Osteocyte (in vitro differentiated cells): ENCODE results near the gene PGM2. TPM values are rescaled to one million over a fixed set of nuclear protein-coding genes. Genes with fewer than 3 reads are reported as not detected.

Experiments
- DNase-seq: peaks from one replicate; pipeline ENCODE4 v3.0.0; 2021; ENCODE audit warnings: mixed read lengths; ENCODE audit not compliant: unreplicated experiment; ENCODE audit errors: extremely low spot score
- H3K27ac Mint-ChIP-seq: one replicate; pipeline ENCODE4 v1.8.0; 2021; ENCODE audit warnings: mild to moderate bottlenecking, mixed read lengths; ENCODE audit not compliant: unreplicated experiment
- H3K27me3 Mint-ChIP-seq: one replicate; pipeline ENCODE4 v1.8.0; 2021; ENCODE audit warnings: mixed read lengths; ENCODE audit not compliant: unreplicated experiment
- H3K36me3 Mint-ChIP-seq: one replicate; pipeline ENCODE4 v1.8.0; 2021; ENCODE audit warnings: mixed read lengths; ENCODE audit not compliant: unreplicated experiment
- H3K4me1 Mint-ChIP-seq: one replicate; pipeline ENCODE4 v1.8.0; 2021; ENCODE audit warnings: mixed read lengths; ENCODE audit not compliant: unreplicated experiment
- H3K4me3 Mint-ChIP-seq: one replicate; pipeline ENCODE4 v1.8.0; 2021; ENCODE audit warnings: mild to moderate bottlenecking, moderate library complexity, mixed read lengths; ENCODE audit not compliant: unreplicated experiment
- H3K9me3 Mint-ChIP-seq: one replicate; pipeline ENCODE4 v1.8.0; 2021; ENCODE audit warnings: mixed read lengths; ENCODE audit not compliant: unreplicated experiment
- CTCF ChIP-seq: fragments of 200-600 bp; sonication (generic); IDR thresholded peaks from 2 replicates; pipeline ENCODE4 v1.5.0; 2021; ENCODE audit warnings: antibody characterized with exemption, mild to moderate bottlenecking, moderate library complexity
- total RNA-seq: library from RNA; stranded (reverse); gene quantifications from 2 replicates; pipeline ENCODE4 v1.2.1, GENCODE V29; 2021

The PGM2 gene
- total RNA-seq, 1 donor from 2014 or later, result 19.8 TPM

DNA sequence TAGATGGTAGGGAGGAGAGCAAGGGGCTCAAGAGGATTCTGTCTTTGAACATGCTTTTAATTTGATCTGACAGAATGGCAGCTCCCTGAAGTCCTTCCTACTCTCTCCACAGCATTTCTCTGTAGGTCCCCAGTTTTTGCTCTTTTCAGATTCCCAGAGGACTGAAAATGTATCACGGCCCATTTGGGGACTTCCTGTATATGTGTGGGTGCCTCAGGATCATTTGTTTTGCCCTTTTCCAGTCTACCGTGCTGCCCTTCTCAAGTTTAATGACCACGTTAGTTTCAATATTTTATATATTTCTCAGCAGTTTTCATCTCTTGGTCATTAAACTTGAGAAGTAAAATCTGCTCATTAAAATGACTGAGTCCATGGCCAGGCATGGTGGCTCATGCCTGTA, 66.7 kb downstream of the PGM2 start:
- H3K36me3 Mint-ChIP-seq, result no peaks in the 10 kb centered on the region
- H3K9me3 Mint-ChIP-seq, result no peaks in the 10 kb centered on the region
- H3K4me1 Mint-ChIP-seq, result peaks cover 11% of the 10 kb centered on the region
- H3K27me3 Mint-ChIP-seq, result peaks cover 57% of the 10 kb centered on the region
- DNase-seq, result no peak
- TF ChIP-seq CTCF, result no peak
- H3K4me3 Mint-ChIP-seq, result no peak overlapping the region
- no peak overlapping the region for H3K27ac Mint-ChIP-seq

GRCh38 chr4:37895271-37895670, 68.8 kb downstream of the PGM2 start:
- Mint-ChIP-seq H3K36me3 (no peaks in the 10 kb centered on the region), H3K4me1 (peaks cover 6% of the 10 kb centered on the region), H3K27me3 (peaks cover 63% of the 10 kb centered on the region), H3K4me3 (no peak overlapping the region), H3K9me3 (no peaks in the 10 kb centered on the region), H3K27ac (no peak overlapping the region)
- no peak for DNase-seq
- TF ChIP-seq CTCF, result no peak

DNA sequence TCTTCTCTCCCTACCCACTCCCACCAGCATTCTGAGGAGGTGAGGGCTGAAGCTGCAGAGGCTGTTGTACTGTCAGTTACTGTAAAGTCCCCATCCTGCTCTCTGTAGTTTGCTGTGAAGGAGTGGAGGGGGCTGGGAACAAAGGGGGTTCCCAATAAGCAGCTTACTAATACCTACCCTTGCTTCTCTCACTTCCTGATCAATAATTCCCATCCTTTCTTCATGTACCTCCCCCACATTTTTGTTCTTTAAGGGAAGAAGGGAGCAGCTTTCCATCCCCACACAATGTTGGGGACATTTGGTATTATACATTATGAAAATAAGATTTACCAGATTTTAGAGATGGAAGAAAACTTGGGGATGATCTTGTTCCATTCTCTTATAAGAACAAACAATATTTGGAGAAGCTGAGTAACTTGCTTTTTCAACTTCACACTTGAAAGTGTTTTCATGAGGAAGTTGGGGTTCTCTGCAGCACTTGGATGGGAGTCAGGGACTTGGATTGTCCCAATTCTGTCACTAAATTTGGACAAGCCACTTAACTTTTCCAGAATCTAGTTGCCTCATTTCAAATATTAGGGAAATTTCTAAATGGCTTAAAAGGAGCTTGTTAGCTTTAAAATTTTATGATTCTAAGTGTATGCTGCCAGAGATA, 69.8 kb downstream of the PGM2 start:
- Mint-ChIP-seq H3K27me3 (peaks cover 67% of the 10 kb centered on the region), H3K27ac (no peak overlapping the region), H3K4me1 (peaks cover 5% of the 10 kb centered on the region), H3K9me3 (no peaks in the 10 kb centered on the region), H3K4me3 (no peak overlapping the region), H3K36me3 (no peaks in the 10 kb centered on the region)
- TF ChIP-seq CTCF, result no peak
- no peak for DNase-seq

DNA sequence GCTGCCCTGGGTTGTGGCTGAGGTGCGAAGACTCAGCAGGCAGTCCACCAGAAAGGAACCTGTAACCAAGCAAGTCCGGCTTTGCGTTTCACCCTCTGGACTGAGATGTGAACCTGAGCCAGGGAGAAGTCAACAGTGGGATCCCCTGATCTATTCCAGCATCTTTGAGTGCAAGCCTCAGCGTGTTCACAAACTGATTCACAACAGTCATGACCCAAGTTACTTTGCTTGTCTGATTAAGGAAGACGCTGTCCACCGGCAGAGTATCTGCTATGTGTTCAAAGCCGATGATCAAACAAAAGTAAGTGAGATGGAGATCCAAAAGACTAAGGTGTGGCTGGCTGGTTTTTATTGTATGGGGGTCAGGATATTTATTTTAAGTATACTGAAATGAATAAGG, 75.7 kb downstream of the PGM2 start:
- H3K27ac Mint-ChIP-seq, result no peak overlapping the region
- H3K4me1 Mint-ChIP-seq, result no peaks in the 10 kb centered on the region
- peaks cover 58% of the 10 kb centered on the region for H3K27me3 Mint-ChIP-seq
- H3K4me3 Mint-ChIP-seq, result no peak overlapping the region
- H3K36me3 Mint-ChIP-seq, result no peaks in the 10 kb centered on the region
- DNase-seq, result no peak
- H3K9me3 Mint-ChIP-seq, result no peaks in the 10 kb centered on the region
- no peak for TF ChIP-seq CTCF

DNA sequence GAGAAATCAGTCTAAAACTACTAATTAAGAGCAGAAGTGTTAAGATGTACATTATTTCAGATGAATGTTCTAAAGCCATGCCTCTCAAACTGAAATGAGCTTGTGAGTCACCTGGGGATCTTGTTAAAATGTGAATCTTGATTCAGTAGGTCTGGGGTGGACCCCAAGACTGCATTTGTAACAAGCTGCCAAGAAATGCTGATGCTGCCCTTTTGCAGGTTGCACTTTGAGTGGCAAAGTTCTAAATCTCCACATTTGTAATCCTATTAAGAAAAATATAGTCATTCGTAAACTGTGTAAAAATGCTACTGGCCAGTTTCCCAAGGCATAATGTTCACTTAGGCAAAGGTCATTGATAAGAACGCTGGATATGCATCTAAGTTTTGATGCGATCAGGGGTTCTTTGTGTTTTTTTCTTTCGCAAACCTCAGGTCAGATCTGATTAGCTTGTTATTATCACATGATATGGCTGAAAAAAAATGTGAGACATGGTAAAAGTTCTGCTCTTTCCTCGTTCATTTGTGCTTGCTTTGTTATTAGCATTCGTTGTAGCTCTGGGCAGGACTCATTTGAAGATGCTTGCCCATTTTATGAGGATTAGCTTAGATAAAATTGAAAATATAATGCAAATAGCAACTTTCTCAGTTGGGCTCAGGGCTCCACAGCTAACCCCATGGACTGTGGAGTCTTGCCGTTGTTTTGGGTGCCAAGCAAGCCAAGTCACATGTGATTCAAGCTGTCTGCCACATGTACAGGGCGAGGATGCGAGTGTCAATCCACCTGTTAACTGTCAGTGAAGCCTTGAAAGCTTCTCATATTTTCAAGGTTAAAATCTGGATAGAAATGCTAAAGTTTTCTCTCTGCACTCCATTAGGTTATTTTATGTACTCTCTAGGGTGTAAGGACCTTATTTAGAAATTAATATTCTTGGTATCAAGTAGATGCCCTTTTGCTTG, 76.5 kb downstream of the PGM2 start:
- H3K36me3 Mint-ChIP-seq, result no peaks in the 10 kb centered on the region
- no peak for TF ChIP-seq CTCF
- H3K4me1 Mint-ChIP-seq, result peaks cover 2% of the 10 kb centered on the region
- H3K27me3 Mint-ChIP-seq, result peaks cover 52% of the 10 kb centered on the region
- H3K9me3 Mint-ChIP-seq, result no peaks in the 10 kb centered on the region
- H3K4me3 Mint-ChIP-seq, result no peak overlapping the region
- DNase-seq, result no peak
- H3K27ac Mint-ChIP-seq, result no peak overlapping the region
